GM18498 (cell line): ENCODE measurements around the gene RAB7B.
A peak's percentile ranks its signal among the peaks of the same experiment; 100 is the strongest.
"Not testable (repeated sequence)": the region's sequence is repeated elsewhere in the genome, so short reads cannot be mapped to it uniquely, and the experiment has no call there.

ENCODE experiments used
- ATAC-seq: cut with Tn5 transposase; IDR thresholded peaks from one replicate; pipeline ENCODE4 v1.9.1; 2021; ENCODE audit warnings: mild to moderate bottlenecking, moderate library complexity; ENCODE audit not compliant: unreplicated experiment

The RAB7B gene

DNA sequence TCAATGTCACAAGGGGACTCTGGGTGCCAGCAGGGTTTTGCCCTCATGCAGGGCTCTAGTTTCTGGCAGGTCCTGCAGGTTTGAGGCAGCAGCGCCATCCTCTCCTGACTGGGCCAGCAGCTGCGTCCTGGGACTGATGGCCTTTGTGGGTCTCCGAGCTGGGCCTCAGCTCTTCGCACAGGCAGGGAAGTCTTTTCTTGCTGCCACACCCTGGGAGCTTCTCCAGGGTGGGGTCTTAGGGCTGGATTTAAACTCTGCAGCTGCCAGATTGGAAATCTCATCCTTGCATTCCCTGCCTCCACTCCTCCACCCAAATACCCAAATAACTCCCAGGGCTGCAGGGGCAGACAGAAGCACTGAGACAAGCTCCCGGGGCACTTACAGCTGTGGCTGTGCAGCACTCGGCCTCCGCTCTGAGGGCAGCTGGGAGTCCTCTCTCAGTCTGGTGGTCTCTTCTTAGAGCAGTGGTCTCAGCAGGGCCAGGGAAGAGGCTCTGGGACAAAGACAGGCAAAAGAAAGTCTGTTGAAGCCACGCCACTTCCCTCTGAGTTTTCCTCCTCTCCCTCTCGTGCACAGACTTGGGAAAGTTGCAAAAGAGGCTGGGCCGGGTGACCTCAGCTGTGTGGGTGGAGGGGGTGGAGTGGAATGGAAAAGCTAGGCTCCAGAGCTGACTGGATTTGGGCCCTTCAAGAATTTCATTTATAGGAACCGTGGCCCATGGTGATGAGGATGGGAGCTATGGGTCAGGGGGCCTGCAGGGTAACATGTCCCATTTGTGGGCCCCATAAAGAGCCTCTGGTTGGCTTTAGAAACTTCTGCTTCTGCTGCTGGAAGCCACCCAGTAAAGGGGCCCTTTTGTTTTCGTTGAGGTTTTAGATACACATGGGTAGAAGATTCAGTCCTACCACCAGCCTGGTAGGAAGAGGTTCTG, at the start of gene RAB7B:
Gene RAB7B (minus strand): TSS at position 525 of the 931 bp plus-strand sequence. CDS start 9,260 bp downstream, outside the sequence.
- ATAC-seq = no peak

DNA sequence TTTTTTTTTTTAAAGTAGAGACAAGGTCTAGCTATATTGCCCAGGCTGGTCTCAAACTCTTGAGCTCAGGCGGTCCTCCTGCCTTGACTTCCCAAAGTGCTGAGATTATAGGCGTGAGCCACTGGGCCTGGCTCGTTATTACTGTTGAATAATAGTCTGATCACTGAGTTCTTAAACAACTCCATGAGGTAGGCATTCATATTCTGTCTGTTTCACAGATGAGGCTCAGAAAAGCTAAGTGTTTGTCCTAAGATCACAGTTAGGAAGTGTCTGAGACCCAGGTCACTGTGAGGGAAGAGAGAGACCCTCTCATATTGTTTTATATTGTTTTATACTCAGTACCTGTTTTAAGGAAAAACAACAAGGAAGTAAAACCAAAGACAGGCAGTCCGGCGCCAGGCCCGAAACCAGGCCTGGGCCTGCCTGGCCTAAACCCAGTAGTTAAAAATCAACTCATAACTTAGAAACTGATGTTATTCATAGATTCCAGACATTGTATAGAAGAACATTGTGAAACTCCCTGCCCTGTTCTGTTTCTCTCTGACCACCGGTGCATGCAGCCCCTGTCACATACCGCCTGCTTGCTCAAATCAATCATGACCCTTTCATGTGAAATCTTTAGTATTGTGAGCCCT, 49.2 kb upstream of the RAB7B start:
- ATAC-seq = not testable (repeated sequence)

DNA sequence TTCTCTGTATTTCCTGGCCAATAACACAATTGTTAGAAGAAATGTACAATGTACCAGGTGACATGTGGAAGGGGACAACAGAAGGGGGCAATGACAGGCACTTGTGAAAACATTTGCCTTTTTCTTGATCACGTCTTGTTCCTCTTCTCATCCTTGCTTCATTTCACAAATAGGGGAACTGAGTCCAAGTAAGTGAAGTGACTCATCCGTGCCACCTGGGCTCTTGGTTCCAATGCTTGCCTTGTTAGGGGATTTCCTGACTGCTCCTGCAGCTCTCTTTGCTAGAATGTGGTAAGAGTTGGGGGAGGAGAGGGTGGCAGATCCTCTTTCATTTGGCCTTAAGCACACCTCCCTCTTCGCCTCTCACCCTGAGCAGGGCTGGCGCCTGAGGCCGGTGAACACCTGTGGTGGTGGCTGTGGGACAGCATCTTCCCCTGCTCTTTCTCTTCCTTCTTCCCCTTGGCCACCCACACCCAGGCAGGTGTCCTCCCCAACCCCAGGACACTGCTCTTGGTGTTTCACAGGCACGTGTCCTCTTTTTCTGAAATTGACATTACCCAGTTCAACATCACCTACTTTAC, 47.5 kb upstream of the RAB7B start:
- ATAC-seq = peak; percentile 87

DNA sequence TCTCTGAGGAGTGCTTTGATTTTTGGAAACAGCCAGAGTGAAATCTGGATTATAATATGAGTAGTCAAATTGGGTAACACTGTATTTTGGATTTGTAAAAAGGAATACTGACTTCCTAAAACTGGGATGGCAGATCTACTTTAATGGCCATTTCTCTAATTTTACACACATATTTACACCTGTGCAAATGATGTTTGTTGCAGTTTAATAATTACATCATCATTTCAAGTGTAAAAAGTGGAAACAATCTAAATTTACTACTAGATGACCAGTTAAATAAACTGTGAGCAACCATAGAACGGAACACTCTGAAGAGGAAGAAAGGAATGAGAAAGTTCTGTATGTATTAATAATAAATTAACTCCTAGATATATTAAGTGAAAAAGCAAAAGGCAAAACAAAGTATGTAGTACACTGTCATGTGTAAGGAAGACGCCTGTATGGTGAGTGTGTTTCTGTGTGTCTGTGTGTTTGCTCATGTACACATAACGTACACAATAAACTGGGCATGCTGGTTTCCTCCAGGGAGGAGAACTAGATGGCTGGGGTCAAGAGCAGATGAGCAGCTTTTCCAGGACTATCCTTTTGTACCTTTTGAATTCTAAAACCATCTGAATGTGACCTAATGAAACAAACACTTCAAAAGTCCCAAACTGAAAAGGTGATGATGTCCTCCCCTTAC, 46.9 kb upstream of the RAB7B start:
- ATAC-seq = no peak

GRCh38 chr1:206049293-206049692, 46.1 kb upstream of the RAB7B start:
- ATAC-seq = peak; percentile 49

GRCh38 chr1:206048582-206048981, 45.4 kb upstream of the RAB7B start:
- ATAC-seq = no peak

DNA sequence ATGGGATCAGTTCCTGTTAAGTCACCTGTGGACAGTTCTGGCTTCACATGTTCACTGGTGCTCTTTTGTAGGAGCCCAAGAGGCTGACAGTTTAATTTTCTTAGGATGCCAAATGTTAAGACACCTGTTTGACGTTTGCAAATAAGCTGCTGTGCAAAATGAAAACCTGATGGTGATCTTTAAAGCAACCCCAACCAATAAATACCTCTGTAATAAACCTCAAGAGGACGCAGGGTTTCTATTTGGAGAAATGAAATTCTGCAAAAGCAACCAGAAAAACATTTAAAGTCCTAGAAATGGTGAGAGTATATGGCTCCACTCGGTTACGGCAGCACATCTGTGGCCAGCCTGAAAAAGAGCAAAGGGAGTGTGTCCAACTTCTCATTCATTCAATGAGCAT, 44.1 kb upstream of the RAB7B start:
- ATAC-seq = no peak

- ATAC-seq = peak; percentile 78
Observed at GRCh38 chr1:206041640-206042039, 38.4 kb upstream of the RAB7B start.

- no peak for ATAC-seq
Observed at GRCh38 chr1:206040328-206040727, 37.1 kb upstream of the RAB7B start.

DNA sequence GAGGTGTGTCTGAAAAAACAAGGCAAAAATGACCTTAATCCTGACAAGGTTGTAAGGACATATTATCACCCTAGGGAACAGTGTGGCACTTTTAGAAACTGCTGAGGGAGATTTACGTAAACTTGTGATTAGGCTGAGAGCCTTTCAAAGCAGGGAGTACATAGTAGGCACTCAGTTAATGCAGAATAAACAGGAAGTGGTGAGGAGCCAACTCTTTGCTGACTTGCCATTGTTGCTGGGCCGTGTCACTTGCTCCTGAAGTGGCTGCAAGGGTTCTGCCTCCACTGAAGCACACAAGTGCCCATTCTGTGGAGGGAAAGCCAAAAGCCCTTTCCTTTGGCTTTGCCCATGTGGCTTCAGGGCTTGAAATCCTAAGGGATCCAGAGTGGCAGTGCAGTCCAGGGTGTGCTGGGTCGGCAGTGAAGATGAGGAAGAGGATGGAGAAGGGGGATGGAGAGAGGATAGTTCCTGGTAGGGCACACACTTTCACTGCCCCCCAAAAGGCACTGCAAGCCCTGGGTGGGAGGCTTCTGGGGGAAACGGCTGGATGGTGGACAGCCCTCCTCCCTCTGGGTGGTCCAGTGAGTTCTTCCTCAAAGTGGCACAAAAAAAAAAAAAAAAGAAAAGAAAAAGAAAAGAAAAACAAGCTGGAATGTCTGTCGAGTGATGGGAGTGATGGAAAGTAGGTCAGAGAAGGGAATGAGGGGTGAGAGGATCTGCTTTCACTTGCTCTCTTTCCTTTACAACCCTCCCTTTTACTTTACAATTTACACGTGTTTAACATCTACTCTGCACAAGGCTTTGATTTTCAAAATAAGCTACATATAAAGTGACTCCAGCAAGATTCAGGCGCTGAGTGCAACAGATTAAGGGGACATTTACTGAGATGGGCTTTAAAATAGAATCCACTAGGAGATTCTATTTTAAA, 36.1 kb upstream of the RAB7B start:
- ATAC-seq = no peak

GRCh38 chr1:206037581-206037980, 34.4 kb upstream of the RAB7B start:
- no peak for ATAC-seq

DNA sequence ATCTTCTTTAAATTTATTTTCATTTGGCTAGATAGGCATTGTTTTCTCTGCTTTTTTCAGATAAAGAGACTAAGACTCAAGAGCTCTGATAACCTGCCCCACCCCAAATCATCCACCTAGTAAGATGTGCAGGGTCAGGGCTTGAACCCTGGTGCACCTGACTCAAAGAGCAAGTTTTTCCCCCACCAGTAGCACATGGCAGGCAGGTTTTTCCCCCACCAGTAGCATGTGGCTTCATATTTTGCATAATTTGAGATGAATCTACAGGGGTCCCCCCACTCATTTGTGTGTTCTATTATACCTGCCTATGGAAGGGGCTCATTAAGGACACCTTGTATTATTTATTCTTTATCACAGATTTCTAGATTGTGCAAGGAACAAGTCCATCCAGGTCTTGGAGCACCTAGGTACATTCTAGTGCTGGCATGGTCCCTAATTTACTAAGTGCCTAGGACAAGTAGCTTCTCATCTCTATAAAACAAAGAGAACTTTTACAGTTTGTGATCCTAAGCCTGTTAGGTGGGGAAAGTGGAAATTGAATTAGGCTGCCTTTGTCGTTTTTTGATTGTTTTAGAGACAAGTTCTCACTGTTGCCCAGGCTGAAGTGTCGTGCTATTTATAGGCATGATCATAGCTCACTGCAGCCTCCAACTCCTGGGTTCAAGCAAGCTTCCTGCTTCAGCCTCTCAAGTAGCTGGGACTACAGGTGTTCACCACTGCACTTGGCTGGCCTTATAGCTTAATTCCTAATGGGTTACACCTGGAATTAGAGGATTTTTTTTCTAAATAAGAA, 33.7 kb upstream of the RAB7B start:
- no peak for ATAC-seq

- no peak for ATAC-seq
Observed at GRCh38 chr1:206035027-206035426, 31.8 kb upstream of the RAB7B start.

GRCh38 chr1:206032380-206033140, 29.4 kb upstream of the RAB7B start:
- ATAC-seq = no peak

- peak; percentile 74 for ATAC-seq
Observed at GRCh38 chr1:206030714-206031113, 27.5 kb upstream of the RAB7B start.

DNA sequence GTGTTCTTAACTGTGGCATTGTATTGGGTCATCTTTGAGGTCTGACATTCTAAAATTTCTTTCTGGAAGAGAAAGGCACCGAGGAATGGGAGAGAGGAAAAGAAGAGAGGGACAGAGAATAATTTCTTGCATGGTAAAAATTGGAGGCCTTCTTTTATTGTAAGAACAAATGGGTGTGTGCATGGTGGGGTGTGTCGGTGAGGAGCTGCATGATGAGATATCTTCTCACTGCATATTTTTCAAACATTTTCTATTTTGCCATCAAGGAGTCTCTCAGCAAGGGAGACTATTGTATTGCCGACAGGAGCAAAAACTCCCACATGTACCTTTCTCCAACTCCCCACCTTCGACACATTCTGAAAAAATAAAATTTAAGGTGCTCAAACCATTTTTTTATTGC, 27.0 kb upstream of the RAB7B start:
- no peak for ATAC-seq

DNA sequence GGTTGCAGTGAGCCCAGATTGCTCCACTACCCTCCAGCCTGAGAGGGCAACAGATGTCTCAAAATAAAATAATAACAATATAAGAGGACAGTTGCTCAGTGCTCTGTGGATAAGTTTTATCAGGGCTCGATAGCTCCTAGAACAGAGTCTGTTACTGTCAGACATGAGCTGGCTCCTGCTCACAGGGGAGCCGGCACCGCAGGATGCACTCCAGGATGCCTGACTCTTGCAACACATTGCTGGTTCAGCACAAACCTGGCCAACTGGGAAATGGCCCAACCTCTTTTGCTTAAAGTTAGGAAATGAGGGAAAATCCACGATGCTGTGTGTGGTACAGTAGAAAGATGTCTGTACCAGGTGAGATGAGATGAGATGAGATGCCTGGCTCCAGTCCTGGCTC, 26.3 kb upstream of the RAB7B start:
- ATAC-seq = no peak

DNA sequence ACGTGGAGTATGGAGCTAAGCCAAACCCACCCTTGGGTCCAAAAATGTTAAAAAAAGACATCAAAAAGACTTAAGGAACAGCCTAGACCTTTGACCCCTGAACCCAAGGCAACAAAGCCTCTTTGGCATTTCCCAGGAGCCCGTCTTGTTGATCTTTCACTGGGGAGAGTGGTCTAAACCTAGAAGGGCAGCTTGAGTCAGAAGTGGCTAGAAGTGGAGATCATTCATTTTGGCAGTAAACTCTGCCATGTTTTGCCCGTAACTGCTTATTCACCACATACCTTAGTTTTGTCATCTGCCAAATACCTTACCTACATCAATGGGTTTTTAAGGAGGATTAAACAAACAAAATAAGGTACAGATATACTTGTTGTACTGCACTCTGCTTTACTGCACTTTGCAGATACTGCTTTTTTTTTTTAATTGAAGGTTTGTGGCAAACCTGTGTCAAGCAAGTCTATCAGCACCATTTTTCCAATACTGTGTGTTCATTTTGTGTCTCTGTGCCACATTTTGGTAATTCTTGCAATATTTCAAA, 22.2 kb upstream of the RAB7B start:
- no peak for ATAC-seq
